ENCODE results near the gene TRERF1. TPM values are rescaled to one million over a fixed set of nuclear protein-coding genes. Genes with fewer than 3 reads are reported as not detected.
"Not testable (repeated sequence)": the region's sequence is repeated elsewhere in the genome, so short reads cannot be mapped to it uniquely, and the experiment has no call there.

Gene TRERF1
- total and polyA plus RNA-seq, 7 donors = 0.21 to 0.99 (median 0.44) TPM

- WGBS, 3 donors = 87 to 96% (median 88%) methylated on average over 6 of the region's 6 CpGs
- Histone ChIP-seq H3K27me3 (ENCODE audit: insufficient read depth in 3 of 3, low read length in 2 of 3) (no peaks in the 10 kb centered on the region), H3K4me3 (no peak overlapping the region), H3K4me1 (no peaks in the 10 kb centered on the region), H3K9me3 (no peaks in the 10 kb centered on the region), H3K27ac (no peak overlapping the region), H3K36me3 (ENCODE audit: insufficient read depth in 1 of 2, low read depth in 1 of 2) (no peaks in the 10 kb centered on the region)
- no peak for TF ChIP-seq CTCF (IDR thresholded peaks at IDR 0.05)
- ATAC-seq = no peak
- intact Hi-C loops (cut with DNase I) = no loop called here
- DNase-seq = no peak
These were observed 118.1 kb downstream of the TRERF1 start for GRCh38 chr6:42333612-42334011.

GRCh38 chr6:42332916-42333315 is 118.8 kb downstream of the TRERF1 start:
- Histone ChIP-seq H3K27ac (no peak overlapping the region), H3K4me1 (no peaks in the 10 kb centered on the region), H3K27me3 (ENCODE audit: insufficient read depth in 3 of 3, low read length in 2 of 3) (no peaks in the 10 kb centered on the region), H3K4me3 (no peak overlapping the region), H3K9me3 (no peaks in the 10 kb centered on the region), H3K36me3 (ENCODE audit: insufficient read depth in 1 of 2, low read depth in 1 of 2) (no peaks in the 10 kb centered on the region)
- WGBS, 3 donors = 91 to 97% (median 95%) methylated on average over 4 of the region's 4 CpGs
- no peak for TF ChIP-seq CTCF (IDR thresholded peaks at IDR 0.05)
- DNase-seq (no peak), ATAC-seq (no peak)
- intact Hi-C loops (cut with DNase I) = no loop called here

GRCh38 chr6:42331019-42331418 is 120.7 kb downstream of the TRERF1 start:
- no peak for TF ChIP-seq CTCF (IDR thresholded peaks at IDR 0.05)
- H3K36me3 ChIP-seq (ENCODE audit: insufficient read depth in 1 of 2, low read depth in 1 of 2) = no peaks in the 10 kb centered on the region
- no peaks in the 10 kb centered on the region for H3K9me3 ChIP-seq
- no peak for ATAC-seq
- WGBS, 3 donors = 79 to 83% (median 79%) methylated on average over 4 of the region's 4 CpGs
- DNase-seq = no peak
- no peak overlapping the region for H3K27ac ChIP-seq
- H3K27me3 ChIP-seq (ENCODE audit: insufficient read depth in 3 of 3, low read length in 2 of 3) = no peaks in the 10 kb centered on the region
- intact Hi-C loops (cut with DNase I) = no loop called here
- H3K4me3 ChIP-seq = no peak overlapping the region
- H3K4me1 ChIP-seq = no peaks in the 10 kb centered on the region

GRCh38 chr6:42326248-42326647 is 125.5 kb downstream of the TRERF1 start:
- TF ChIP-seq CTCF (IDR thresholded peaks at IDR 0.05) = no peak
- 41 to 68% (median 57%) methylated on average over 2 of the region's 2 CpGs for WGBS, 3 donors
- H3K36me3 ChIP-seq (ENCODE audit: insufficient read depth in 1 of 2, low read depth in 1 of 2) = no peaks in the 10 kb centered on the region
- no peak for ATAC-seq
- intact Hi-C loops (cut with DNase I) = no loop called here
- H3K27ac ChIP-seq = no peak overlapping the region
- H3K9me3 ChIP-seq = peaks cover 5% of the 10 kb centered on the region
- H3K27me3 ChIP-seq (ENCODE audit: insufficient read depth in 3 of 3, low read length in 2 of 3) = no peaks in the 10 kb centered on the region
- DNase-seq = no peak
- H3K4me3 ChIP-seq = no peak overlapping the region
- no peaks in the 10 kb centered on the region for H3K4me1 ChIP-seq

- H3K9me3 ChIP-seq; H3K27ac ChIP-seq; DNase-seq; H3K36me3 ChIP-seq (ENCODE audit: insufficient read depth in 1 of 2, low read depth in 1 of 2); H3K27me3 ChIP-seq (ENCODE audit: insufficient read depth in 3 of 3, low read length in 2 of 3); intact Hi-C loops (cut with DNase I); H3K4me3 ChIP-seq; H3K4me1 ChIP-seq; ATAC-seq: not testable (repeated sequence)
- WGBS, 3 donors = 86 to 92% (median 88%) methylated on average over 5 of the region's 5 CpGs
These were observed 126.9 kb downstream of the TRERF1 start for GRCh38 chr6:42324656-42325324.
